H4 (cell line): Measurements from ENCODE around the gene CEP350. TPM values are rescaled to one million over a fixed set of nuclear protein-coding genes. Genes with fewer than 3 reads are reported as not detected.

Experiments
- DNase-seq: peaks from one replicate; pipeline ENCODE4 v3.0.0-alpha.2; 2015; ENCODE audit warnings: low spot score
- total RNA-seq: library from RNA; depleted of rRNA; stranded (reverse); fragments of >200 nt; shearing (Covaris generic); gene quantifications from 2 replicates; pipeline ENCODE4 v1.2.3, GENCODE V29; 2014; rRNA removed

Gene CEP350
- total RNA-seq, 1 experiment from 2014 or later = 17.9 TPM

GRCh38 chr1:180156631-180157091, 202.1 kb downstream of the CEP350 start:
- no peak for DNase-seq

GRCh38 chr1:180157108-180157507, 202.5 kb downstream of the CEP350 start:
- no peak for DNase-seq

GRCh38 chr1:180157576-180158057, 203.0 kb downstream of the CEP350 start:
- DNase-seq = no peak

DNA sequence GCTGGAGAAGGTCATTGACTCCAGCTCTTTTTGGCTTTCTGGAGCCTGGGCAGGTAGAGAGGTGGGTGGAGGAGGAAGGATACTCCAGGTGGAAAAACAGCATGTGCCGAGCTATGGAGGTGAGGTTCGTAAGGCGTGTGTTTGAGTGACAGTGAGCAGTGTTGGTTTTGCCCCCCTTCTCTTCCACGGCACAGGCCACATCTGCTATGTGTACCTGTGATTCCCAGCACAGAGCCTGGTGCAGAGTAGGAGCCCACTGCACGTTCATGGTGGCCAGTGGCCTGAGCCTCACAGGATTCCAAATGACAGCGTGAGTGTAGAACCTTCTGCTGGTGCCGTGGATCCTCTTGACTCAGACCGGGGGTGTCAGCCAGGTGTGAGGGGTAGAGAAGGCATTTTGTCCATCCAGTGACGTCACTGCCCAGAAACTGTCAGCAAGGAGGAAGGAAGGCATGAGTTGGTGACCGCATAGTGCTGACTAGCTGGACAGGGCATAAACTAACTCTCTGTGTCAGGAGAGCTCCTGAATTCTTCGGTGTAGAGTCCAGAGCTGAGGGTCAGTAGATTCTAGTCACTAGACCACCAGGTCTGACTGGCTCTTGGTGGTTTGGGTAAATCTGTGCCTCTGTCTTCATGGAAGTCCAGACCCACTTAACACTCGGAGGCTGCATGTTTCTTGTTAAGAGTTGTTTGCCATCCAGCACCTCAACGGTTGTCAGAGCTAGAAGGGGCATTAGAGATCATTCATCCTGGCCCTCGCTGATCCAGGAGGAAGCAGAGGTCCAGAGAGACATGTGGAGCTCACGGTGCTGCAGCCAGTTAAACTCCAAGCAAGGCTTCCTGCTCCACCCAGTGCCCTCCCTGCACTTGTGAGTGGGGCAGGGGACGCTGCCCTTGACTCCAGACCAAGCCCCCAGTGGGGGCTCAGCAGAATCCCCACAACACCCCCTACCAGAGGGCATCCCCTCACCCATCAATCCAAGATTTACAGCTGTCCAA, 203.8 kb downstream of the CEP350 start:
- no peak for DNase-seq

- DNase-seq = no peak
Observed at GRCh38 chr1:180160357-180160756, 205.7 kb downstream of the CEP350 start.

GRCh38 chr1:180163041-180163440, 208.4 kb downstream of the CEP350 start:
- no peak for DNase-seq

Other genes with a start within 250 kb of the CEP350 start
- gene FAM163A, start 211.5 kb upstream of the CEP350 start, total RNA-seq = not detected in 2 replicates
- gene TOR1AIP2, start 77.0 kb upstream of the CEP350 start, total RNA-seq = 45.2 and 68.9 TPM in 2 replicates
- gene TOR1AIP1, start 72.5 kb upstream of the CEP350 start, total RNA-seq = 28.4 and 38.6 TPM in 2 replicates
- gene QSOX1, start 200.1 kb downstream of the CEP350 start, total RNA-seq = 83.8 and 92.7 TPM in 2 replicates